GM21515 (cell line): ENCODE measurements around the gene MAML1.

Experiments
- ATAC-seq: cut with Tn5 transposase; IDR thresholded peaks from one replicate; pipeline ENCODE4 v1.9.1; 2021; ENCODE audit not compliant: unreplicated experiment

MAML1 gene

GRCh38 chr5:179820483-179821297 is 88.1 kb downstream of the MAML1 start, which contains the start of gene SQSTM1:
Gene SQSTM1, plus strand, starts transcription at chr5:179820905. Its CDS starts 32 bp downstream, at chr5:179820937.
- peak; percentile 43 for ATAC-seq

DNA sequence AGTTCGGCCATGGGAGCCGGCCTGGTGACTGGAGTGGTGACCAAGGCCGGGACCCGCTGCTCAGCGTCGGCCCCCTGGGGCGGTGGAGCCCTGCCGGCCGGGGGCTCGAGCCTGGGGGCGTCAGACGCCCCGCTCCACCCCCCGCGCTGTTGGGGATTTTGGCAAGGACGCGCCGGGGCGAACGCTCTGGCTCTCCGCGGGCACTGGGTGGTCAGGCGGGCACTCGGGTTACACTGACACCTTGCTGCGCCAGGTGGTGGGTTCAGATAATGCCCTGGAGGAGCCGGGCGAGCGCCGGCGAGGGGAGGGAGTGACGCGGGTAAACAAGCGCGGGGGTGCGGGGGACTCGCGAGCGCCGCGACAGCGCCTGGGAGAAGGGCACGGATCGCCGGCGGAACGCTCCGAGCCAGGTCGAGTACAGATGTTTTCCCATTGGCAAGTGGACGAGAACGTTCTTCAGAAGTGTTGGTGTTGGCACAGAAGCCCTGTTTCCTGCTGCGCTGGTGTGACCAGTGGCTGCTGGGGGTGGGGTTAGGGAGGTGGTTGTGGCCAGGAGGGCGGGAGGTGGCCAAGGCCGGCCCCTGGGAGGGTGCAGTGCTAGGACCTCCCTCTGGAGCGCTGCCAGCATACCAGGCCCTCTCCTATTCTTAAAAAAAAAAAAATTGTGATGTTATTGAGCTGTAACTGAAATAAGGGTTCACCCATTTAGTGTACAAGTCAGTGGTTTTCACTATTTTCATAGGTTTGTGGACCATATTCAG is 88.9 kb downstream of the MAML1 start:
- peak; percentile 42 for ATAC-seq

GRCh38 chr5:179822059-179822432 is 89.4 kb downstream of the MAML1 start:
- no peak for ATAC-seq

GRCh38 chr5:179822444-179822990 is 89.9 kb downstream of the MAML1 start:
- ATAC-seq: no peak

- ATAC-seq: no peak
Observed at GRCh38 chr5:179823937-179824744, 91.5 kb downstream of the MAML1 start.

- no peak for ATAC-seq
Observed at GRCh38 chr5:179824745-179825112, 92.1 kb downstream of the MAML1 start.

DNA sequence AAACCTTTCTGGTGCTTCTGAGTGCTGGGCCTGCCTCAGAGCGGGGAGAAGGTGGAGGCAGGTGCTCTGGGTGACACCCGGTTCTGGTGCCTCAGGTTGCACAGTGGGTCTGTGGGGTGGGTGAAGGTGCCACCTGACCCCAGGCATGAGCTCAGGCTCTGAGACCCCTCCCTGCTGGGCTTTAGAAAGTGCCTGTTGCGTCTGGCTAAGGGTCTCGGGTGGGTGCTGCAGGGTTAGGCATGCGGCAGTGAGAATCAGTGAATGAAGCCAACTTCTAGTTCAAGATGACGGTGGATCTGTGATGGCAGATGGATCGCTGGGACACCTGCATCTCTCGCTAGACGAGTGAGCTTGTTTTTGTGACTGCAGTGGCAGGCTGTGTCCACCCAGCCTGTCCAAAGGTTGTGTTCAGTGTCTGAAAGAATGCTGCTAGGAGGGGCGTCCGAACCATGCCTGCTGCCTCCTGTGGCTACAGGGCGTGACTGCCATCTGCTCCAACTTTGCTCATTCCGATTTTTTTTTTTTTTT is 93.1 kb downstream of the MAML1 start:
- ATAC-seq: no peak
